H9 (cell line): ENCODE results near the gene ATP8A2. TPM values are rescaled to one million over a fixed set of nuclear protein-coding genes. Genes with fewer than 3 reads are reported as not detected.

Source experiments
- DNase-seq: peaks from one replicate; pipeline ENCODE4 v3.0.0-alpha.2; 2017
- H2AFZ ChIP-seq: one replicate; pipeline ENCODE4 v1.6.1; 2013; ENCODE audit warnings: mild to moderate bottlenecking, low read length, control low read depth, moderate library complexity
- H2AK5ac ChIP-seq: 2 replicates; pipeline ENCODE4 v1.6.1; 2013; ENCODE audit warnings: low read length, control low read depth, mixed read lengths; ENCODE audit not compliant: insufficient read length
- H2BK120ac ChIP-seq: one replicate; pipeline ENCODE4 v1.6.1; 2013; ENCODE audit warnings: low read depth, mild to moderate bottlenecking, low read length, control low read depth, inconsistent platforms; ENCODE audit not compliant: poor library complexity, severe bottlenecking
- H2BK12ac ChIP-seq: 2 replicates; pipeline ENCODE4 v1.6.1; 2013; ENCODE audit warnings: low read length, control low read depth, mixed read lengths, low read depth; ENCODE audit not compliant: insufficient read length
- H2BK15ac ChIP-seq: 2 replicates; pipeline ENCODE4 v1.6.1; 2013; ENCODE audit warnings: low read depth, low read length, control low read depth
- H2BK20ac ChIP-seq: one replicate; pipeline ENCODE4 v1.6.1; 2013; ENCODE audit warnings: low read depth, mild to moderate bottlenecking, low read length, control low read depth, inconsistent platforms; ENCODE audit not compliant: poor library complexity, severe bottlenecking
- H2BK5ac ChIP-seq: 2 replicates; pipeline ENCODE4 v1.6.1; 2013; ENCODE audit warnings: low read length, control low read depth, mixed read lengths; ENCODE audit not compliant: insufficient read length
- H3K14ac ChIP-seq: 2 replicates; pipeline ENCODE4 v1.6.1; 2013; ENCODE audit warnings: low read length, control low read depth; ENCODE audit not compliant: insufficient read depth
- H3K18ac ChIP-seq: 2 replicates; pipeline ENCODE4 v1.6.1; 2013; ENCODE audit warnings: low read depth, mild to moderate bottlenecking, mixed read lengths, low read length, control low read depth; ENCODE audit not compliant: insufficient read length
- H3K23ac ChIP-seq: 2 replicates; pipeline ENCODE4 v1.6.1; 2013; ENCODE audit warnings: low read length, control low read depth, mixed read lengths, low read depth; ENCODE audit not compliant: insufficient read length
- H3K23me2 ChIP-seq: 2 replicates; pipeline ENCODE4 v1.6.1; 2013; ENCODE audit warnings: low read depth, mild to moderate bottlenecking, mixed read lengths, low read length, control low read depth; ENCODE audit not compliant: insufficient read length, poor library complexity, severe bottlenecking
- H3K27ac ChIP-seq: 2 replicates; pipeline ENCODE4 v1.5.1; 2013; ENCODE audit warnings: low read length, control low read depth, mixed read lengths, low read depth; ENCODE audit not compliant: insufficient read length
- H3K27me3 ChIP-seq: 2 replicates; pipeline ENCODE4 v1.6.1; 2013; ENCODE audit warnings: low read length, control low read depth, inconsistent platforms; ENCODE audit not compliant: insufficient read depth
- H3K4ac ChIP-seq: 2 replicates; pipeline ENCODE4 v1.6.1; 2013; ENCODE audit warnings: low read depth, mild to moderate bottlenecking, control low read depth, inconsistent platforms, low read length, moderate library complexity
- H3K4me1 ChIP-seq: 2 replicates; pipeline ENCODE4 v1.6.1; 2013; ENCODE audit warnings: low read length, control low read depth, inconsistent platforms; ENCODE audit not compliant: insufficient read depth
- H3K4me2 ChIP-seq: 2 replicates; pipeline ENCODE4 v1.6.1; 2013; ENCODE audit warnings: low read length, control low read depth, mixed read lengths; ENCODE audit not compliant: insufficient read length, insufficient read depth
- H3K56ac ChIP-seq: 2 replicates; pipeline ENCODE4 v1.6.1; 2013; ENCODE audit warnings: low read depth, mild to moderate bottlenecking, mixed read lengths, low read length, control low read depth; ENCODE audit not compliant: insufficient read length
- H3K79me1 ChIP-seq: 2 replicates; pipeline ENCODE4 v1.6.1; 2013; ENCODE audit warnings: low read depth, mild to moderate bottlenecking, moderate library complexity, low read length, control low read depth, inconsistent platforms; ENCODE audit not compliant: insufficient read depth, poor library complexity, severe bottlenecking
- H3K79me2 ChIP-seq: 2 replicates; pipeline ENCODE4 v1.6.1; 2013; ENCODE audit warnings: low read length, control low read depth, inconsistent platforms; ENCODE audit not compliant: insufficient read depth
- H3K9ac ChIP-seq: 2 replicates; pipeline ENCODE4 v1.6.1; 2013; ENCODE audit warnings: low read length, control low read depth, mixed read lengths; ENCODE audit not compliant: insufficient read length; ENCODE audit errors: extremely low read depth
- H3K9me3 ChIP-seq: one replicate; pipeline ENCODE4 v1.6.1; 2013; ENCODE audit warnings: low read depth, low read length, inconsistent platforms; ENCODE audit not compliant: control insufficient read depth
- H3T11ph ChIP-seq: one replicate; pipeline ENCODE4 v1.6.1; 2013; ENCODE audit warnings: mild to moderate bottlenecking, low read length, control low read depth, inconsistent platforms
- H4K20me1 ChIP-seq: one replicate; pipeline ENCODE4 v1.6.1; 2013; ENCODE audit not compliant: control insufficient read depth, insufficient read length, insufficient read depth
- H4K5ac ChIP-seq: 2 replicates; pipeline ENCODE4 v1.6.1; 2013; ENCODE audit warnings: low read depth, mild to moderate bottlenecking, mixed read lengths, low read length, control low read depth; ENCODE audit not compliant: insufficient read length
- H4K8ac ChIP-seq: replicated peaks from 2 replicates; pipeline ENCODE4 v1.6.1; 2013; ENCODE audit warnings: low read length, control low read depth, mixed read lengths, low read depth; ENCODE audit not compliant: insufficient read length
- H4K91ac ChIP-seq: 2 replicates; pipeline ENCODE4 v1.6.1; 2013; ENCODE audit warnings: low read depth, mild to moderate bottlenecking, moderate library complexity, mixed read lengths, low read length, control low read depth; ENCODE audit not compliant: insufficient read length
- H3K27ac Mint-ChIP-seq, 3 experiments: 2 replicates in 2 of 3; 3 replicates in 1 of 3; pipeline ENCODE4 v1.8.0; 2020 to 2021; ENCODE audit warnings: mixed read lengths in 3 of 3, mild to moderate bottlenecking in 1 of 3, moderate library complexity in 1 of 3
- H3K27me3 Mint-ChIP-seq: 2 replicates; pipeline ENCODE4 v1.8.0; 2021; ENCODE audit warnings: low read depth, mild to moderate bottlenecking, moderate library complexity, mixed read lengths
- H3K36me3 Mint-ChIP-seq, 3 experiments: 2 replicates in 2 of 3; 3 replicates in 1 of 3; pipeline ENCODE4 v1.8.0; 2020 to 2021; ENCODE audit warnings: low read depth in 3 of 3, mixed read lengths in 3 of 3; ENCODE audit not compliant: insufficient read depth in 1 of 3
- H3K4me1 Mint-ChIP-seq, 2 experiments: 2 replicates each; pipeline ENCODE4 v1.8.0; 2020; ENCODE audit warnings: mixed read lengths in 2 of 2
- H3K4me3 Mint-ChIP-seq, 2 experiments: 2 replicates in 1 of 2; 3 replicates in 1 of 2; pipeline ENCODE4 v1.8.0; 2020 to 2021; ENCODE audit warnings: mild to moderate bottlenecking in 2 of 2, mixed read lengths in 2 of 2, moderate library complexity in 1 of 2
- H3K9me3 Mint-ChIP-seq, 2 experiments: 2 replicates in 1 of 2; 3 replicates in 1 of 2; pipeline ENCODE4 v1.8.0; 2020; ENCODE audit warnings: mild to moderate bottlenecking in 2 of 2, mixed read lengths in 2 of 2, moderate library complexity in 1 of 2
- WGBS: extraction: QIAGEN DNeasy Blood & Tissue Kit; methylation state at CpG from one replicate; pipeline ENCODE4 v1.1.7; 2013; ENCODE audit warnings: missing lambda C conversion rate, low lambda C conversion rate, mixed read lengths; ENCODE audit not compliant: insufficient read length; ENCODE audit errors: extremely low coverage; 5-methylcytosine and 5-hydroxymethylcytosine counted together
- total RNA-seq: library from RNA; stranded (reverse); gene quantifications from 2 replicates; pipeline ENCODE4 v1.2.1, GENCODE V29; 2021
- TF ChIP-seq, protein P1 (sequence below): fragments of 200-600 bp; sonication (generic); conservative IDR thresholded peaks from 3 replicates; pipeline ENCODE4 v1.8.0; 2021; ENCODE audit warnings: antibody characterized with exemption, mild to moderate bottlenecking

ATP8A2 gene
- total RNA-seq, 1 experiment from 2014 or later = 18.2 TPM

DNA sequence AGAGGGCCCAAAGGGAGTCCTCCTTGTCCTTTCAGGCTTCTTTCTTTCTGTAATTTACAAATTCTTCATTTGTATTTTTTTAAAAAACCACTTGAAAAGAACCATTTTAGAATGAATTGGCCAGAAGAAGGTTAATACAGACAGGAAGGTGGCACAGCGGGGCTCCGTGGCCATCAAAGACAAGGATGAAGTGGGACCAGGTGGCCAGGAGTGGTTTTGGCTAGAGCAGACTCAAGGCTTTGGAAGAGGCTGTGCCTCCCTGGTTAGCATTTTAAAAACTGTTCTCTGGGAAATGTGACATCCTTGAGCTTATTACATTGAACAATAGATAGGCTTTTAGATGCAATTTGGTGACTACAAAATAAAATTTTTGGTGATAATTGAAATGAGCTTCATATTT lies 48.4 kb downstream of the ATP8A2 start:
- TF ChIP-seq, protein P1, sequence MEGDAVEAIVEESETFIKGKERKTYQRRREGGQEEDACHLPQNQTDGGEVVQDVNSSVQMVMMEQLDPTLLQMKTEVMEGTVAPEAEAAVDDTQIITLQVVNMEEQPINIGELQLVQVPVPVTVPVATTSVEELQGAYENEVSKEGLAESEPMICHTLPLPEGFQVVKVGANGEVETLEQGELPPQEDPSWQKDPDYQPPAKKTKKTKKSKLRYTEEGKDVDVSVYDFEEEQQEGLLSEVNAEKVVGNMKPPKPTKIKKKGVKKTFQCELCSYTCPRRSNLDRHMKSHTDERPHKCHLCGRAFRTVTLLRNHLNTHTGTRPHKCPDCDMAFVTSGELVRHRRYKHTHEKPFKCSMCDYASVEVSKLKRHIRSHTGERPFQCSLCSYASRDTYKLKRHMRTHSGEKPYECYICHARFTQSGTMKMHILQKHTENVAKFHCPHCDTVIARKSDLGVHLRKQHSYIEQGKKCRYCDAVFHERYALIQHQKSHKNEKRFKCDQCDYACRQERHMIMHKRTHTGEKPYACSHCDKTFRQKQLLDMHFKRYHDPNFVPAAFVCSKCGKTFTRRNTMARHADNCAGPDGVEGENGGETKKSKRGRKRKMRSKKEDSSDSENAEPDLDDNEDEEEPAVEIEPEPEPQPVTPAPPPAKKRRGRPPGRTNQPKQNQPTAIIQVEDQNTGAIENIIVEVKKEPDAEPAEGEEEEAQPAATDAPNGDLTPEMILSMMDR = no peak
- Histone ChIP-seq H3K79me2 (no peaks in the 10 kb centered on the region), H3K14ac (no peak overlapping the region), H2BK20ac (no peak overlapping the region), H4K8ac (no peak overlapping the region), H3K18ac (no peak overlapping the region), H2BK120ac (no peak overlapping the region), H3K23me2 (no peaks in the 10 kb centered on the region), H3K4me2 (no peak overlapping the region), H3K79me1 (no peaks in the 10 kb centered on the region), H3K4me1 (peaks cover 11% of the 10 kb centered on the region; the same call in 1 of the 2 replicates), H3K9me3 (no peaks in the 10 kb centered on the region), H3K27me3 (no peaks in the 10 kb centered on the region), H2BK5ac (no peak overlapping the region), H4K5ac (no peak overlapping the region), H2AFZ (no peak overlapping the region), H3K23ac (no peak overlapping the region), H3K4ac (no peak overlapping the region), H4K91ac (no peak overlapping the region), H3K27ac (no peak overlapping the region), H3K9ac (no peak overlapping the region), H2BK15ac (no peak overlapping the region), H3K56ac (no peak overlapping the region), H3T11ph (no peak overlapping the region), H2BK12ac (no peak overlapping the region), H4K20me1 (no peaks in the 10 kb centered on the region), H2AK5ac (no peak overlapping the region)
- no CpG with 5 or more reads among the region's 2 CpGs for WGBS
- H3K4me1 Mint-ChIP-seq = peaks cover 23 to 32% of the 10 kb centered on the region in 2 experiments
- no peaks in the 10 kb centered on the region for H3K27me3 Mint-ChIP-seq
- H3K27ac Mint-ChIP-seq = no peak overlapping the region
- no peaks in the 10 kb centered on the region for H3K36me3 Mint-ChIP-seq
- H3K9me3 Mint-ChIP-seq = no peaks in the 10 kb centered on the region; a peak in 1 of 5 replicates
- peak; percentile 43 for DNase-seq
- H3K4me3 Mint-ChIP-seq = no peak overlapping the region
